ENCODE results near the gene MRPL51. TPM values are rescaled to one million over a fixed set of nuclear protein-coding genes. Genes with fewer than 3 reads are reported as not detected.

Gene MRPL51
- total and polyA plus RNA-seq, 2 of the 8 experiments (the other 6 are each of a cell fraction or from before 2014, with no cell fraction given) = 119 to 331 TPM

GRCh38 chr12:6465467-6466183, 27.4 kb downstream of the MRPL51 start:
- peak; percentile 55 for FAIRE-seq

More at GRCh38 chr12:6465467-6466183, 27.4 kb downstream of the MRPL51 start:
- POLR2A ChIA-PET (ENCODE audit: partially characterized antibody) = interaction anchor here (0.6 to 3.0 kb wide), 20 partner anchors 9 to 139 kb away, joined by 3 to 17 read pairs (median 4); partner anchors contain the start of genes GAPDH, MRPL51 and TNFRSF1A
- no peak overlapping the region for H2BK15ac ChIP-seq (ENCODE audit: low read length)
- no peak overlapping the region for H3K14ac ChIP-seq (ENCODE audit: insufficient read length)
- peaks cover 0 to 4% (median 0%) of the 10 kb centered on the region in 4 experiments; a peak in 1 of 7 replicates for H3K4me1 ChIP-seq (replicated peaks in 1 of 4; ENCODE audit: control insufficient read depth in 3 of 4, insufficient read depth in 4 of 4, low read length in 3 of 4)
- H3K23me2 ChIP-seq (ENCODE audit: low read depth, low read length) = peaks cover 8% of the 10 kb centered on the region
- peaks cover 0 to 15% of the 10 kb centered on the region in 2 experiments; a peak in 2 of 4 replicates for H3K79me2 ChIP-seq (ENCODE audit: control insufficient read depth in 1 of 2, insufficient read depth in 2 of 2, low read length in 2 of 2)
- H3K27me3 ChIP-seq (replicated peaks in 1 of 4; ENCODE audit: control insufficient read depth in 3 of 4, extremely low read depth in 1 of 4, insufficient read depth in 3 of 4, low read length in 3 of 4) = no peaks in the 10 kb centered on the region; a peak in 1 of 7 replicates
- H3K4me3 ChIP-seq (ENCODE audit: extremely low read depth in 1 of 4, insufficient read depth in 2 of 4, low read depth in 3 of 4, low read length in 4 of 4) = no peak overlapping the region
- H4K20me1 ChIP-seq (replicated peaks in 1 of 2; ENCODE audit: control insufficient read depth in 1 of 2, insufficient read depth in 2 of 2, low read length in 2 of 2) = peaks cover 0 to 10% of the 10 kb centered on the region in 2 experiments
- H2BK5ac ChIP-seq (ENCODE audit: low read depth, low read length) = no peak overlapping the region
- no peak overlapping the region for H3K56ac ChIP-seq (replicated peaks; ENCODE audit: insufficient read length, low read depth, low read length)
- no peaks in the 10 kb centered on the region for H3K9me3 ChIP-seq (ENCODE audit: insufficient read depth in 2 of 2, low read depth in 1 of 2, low read length in 1 of 2)
- no peak overlapping the region for H3K18ac ChIP-seq (ENCODE audit: extremely low read depth, low read length)
- H3K79me1 ChIP-seq (ENCODE audit: low read depth, low read length) = peaks cover 4% of the 10 kb centered on the region
- no peak overlapping the region for H2BK12ac ChIP-seq (ENCODE audit: low read depth, low read length)
- no peak overlapping the region for H4K91ac ChIP-seq (replicated peaks; ENCODE audit: insufficient read length, low read length)
- peaks cover 5 to 38% (median 25%) of the 10 kb centered on the region in 4 experiments for H3K36me3 ChIP-seq (ENCODE audit: control insufficient read depth in 2 of 4, insufficient read depth in 4 of 4, low read length in 3 of 4)
- H4K8ac ChIP-seq (ENCODE audit: extremely low read depth, insufficient read depth, low read length) = no peak overlapping the region
- H3K9ac ChIP-seq (replicated peaks in 1 of 4; ENCODE audit: extremely low read depth in 1 of 4, low read depth in 3 of 4, low read length in 3 of 4) = no peak overlapping the region
- no peak overlapping the region for H2AFZ ChIP-seq (ENCODE audit: low read length)
- TF ChIP-seq CTCF (IDR thresholded peaks at IDR 0.05; ENCODE audit: control extremely low read depth in 1 of 3, insufficient read depth in 1 of 3, low read depth in 1 of 3, low read length in 3 of 3) = peak in 2 of 3 experiments; percentile 90 to 95; a peak in 3 of 4 replicates
- no peak for TF ChIP-seq RNF2 (IDR thresholded peaks at IDR 0.05; ENCODE audit: borderline replicate concordance, low read depth, low read length, missing control alignments, poor library complexity, severe bottlenecking)
- TF ChIP-seq EP300 (IDR thresholded peaks at IDR 0.05; ENCODE audit: borderline replicate concordance in 1 of 2, low read depth in 2 of 2, low read length in 2 of 2) = no peak
- 0 out of 2 replicates have a peak, but pooled peaks have one; percentile 8 for TF ChIP-seq CEBPB (IDR thresholded peaks at IDR 0.05; ENCODE audit: low read depth, low read length)
- TF ChIP-seq GABPA (IDR thresholded peaks at IDR 0.05; ENCODE audit: borderline replicate concordance, insufficient read depth, low read length) = no peak
- peak; percentile 99 to 100 for TF ChIP-seq RAD21 (IDR thresholded peaks at IDR 0.05 in 1 of 2, conservative IDR thresholded peaks at IDR 0.05 in 1 of 2; ENCODE audit: low read depth in 2 of 2, low read length in 2 of 2)
- TF ChIP-seq YY1 (IDR thresholded peaks at IDR 0.05; ENCODE audit: low read depth, low read length) = 0 out of 2 replicates have a peak, but pooled peaks have one; percentile 14
- H3K4ac ChIP-seq (replicated peaks; ENCODE audit: insufficient read length, low read depth, low read length) = no peak overlapping the region
- H3K4me2 ChIP-seq (ENCODE audit: insufficient read depth in 1 of 2, low read depth in 2 of 2, low read length in 2 of 2) = no peak overlapping the region
- no peak overlapping the region for H2BK20ac ChIP-seq (ENCODE audit: low read length)
- H2AK5ac ChIP-seq (ENCODE audit: low read depth, low read length) = 0 out of 2 replicates have a peak overlapping the region, but pooled peaks have one; percentile 60
- 77% methylated on average over 6 of the region's 6 CpGs; no CpG with 5 or more reads in 1 of the 2 experiments for WGBS, 2 experiments (ENCODE audit: extremely low coverage in 1 of 2, insufficient coverage in 1 of 2, insufficient read length in 1 of 2, insufficient replicate concordance in 2 of 2, low coverage in 1 of 2, low lambda C conversion rate in 2 of 2, missing lambda C conversion rate in 1 of 2)
- CTCF ChIA-PET (ENCODE audit: partially characterized antibody) = interaction anchor here (0.6 to 10.5 kb wide), 69 partner anchors 9 to 478 kb away, joined by 3 to 202 read pairs (median 6); partner anchors contain the start of genes CD27, MRPL51, TAPBPL and TNFRSF1A
- H4K5ac ChIP-seq (ENCODE audit: insufficient read length, low read depth, low read length) = no peak overlapping the region
- no peak overlapping the region for H3K23ac ChIP-seq (ENCODE audit: insufficient read length)
- H2BK120ac ChIP-seq (replicated peaks; ENCODE audit: low read depth, low read length) = no peak overlapping the region
- H3K27ac ChIP-seq (ENCODE audit: low read depth, low read length) = no peak overlapping the region
- peak in 1 of 2 experiments; percentile 70 for DNase-seq (ENCODE audit: low read depth in 1 of 2, low spot score in 2 of 2)

Measured in H1 (cell line).